H1 (cell line): ENCODE measurements around the gene NUP210. TPM values are rescaled to one million over a fixed set of nuclear protein-coding genes. Genes with fewer than 3 reads are reported as not detected.

ENCODE experiments used
- CTCF ChIA-PET: fragments of 300-600 bp; sonication (Branson Sonifier 250); formaldehyde crosslinking; loops from one replicate; lab custom pipeline; 2021; ENCODE audit not compliant: partially characterized antibody; lab: Charles Lee
- POLR2A ChIA-PET: fragments of 300-600 bp; sonication (Branson Sonifier 250); formaldehyde crosslinking; loops from one replicate; lab custom pipeline; 2021; ENCODE audit warnings: inconsistent platforms; ENCODE audit not compliant: partially characterized antibody; lab: Charles Lee
- DNase-seq, 2 experiments: peaks; one replicate each; pipeline versions ENCODE4 v3.0.0 to v3.0.0-alpha.2; 2010 to 2022; ENCODE audit warnings: low spot score in 2 of 2, low read depth in 1 of 2, mixed read lengths in 1 of 2
- FAIRE-seq: peaks from 2 replicates; lab custom pipeline; 2011; peaks lifted over from hg19 to GRCh38; lab: Jason Lieb, UNC
- H2AFZ ChIP-seq: 2 replicates; pipeline ENCODE4 v1.8.1; 2012; ENCODE audit warnings: low read length, inconsistent platforms
- H2AK5ac ChIP-seq: 2 replicates; pipeline ENCODE4 v1.6.1; 2013; ENCODE audit warnings: low read depth, low read length
- H2BK120ac ChIP-seq: replicated peaks from 2 replicates; pipeline ENCODE3; 2013; ENCODE audit warnings: low read depth, low read length, inconsistent platforms
- H2BK12ac ChIP-seq: 2 replicates; pipeline ENCODE4 v1.6.1; 2013; ENCODE audit warnings: low read depth, low read length
- H2BK15ac ChIP-seq: 2 replicates; pipeline ENCODE4 v1.6.1; 2013; ENCODE audit warnings: low read length
- H2BK20ac ChIP-seq: 2 replicates; pipeline ENCODE4 v1.6.1; 2013; ENCODE audit warnings: low read length
- H2BK5ac ChIP-seq: 2 replicates; pipeline ENCODE4 v1.6.1; 2013; ENCODE audit warnings: low read depth, low read length
- H3K14ac ChIP-seq: 2 replicates; pipeline ENCODE4 v1.6.1; 2013; ENCODE audit warnings: inconsistent platforms; ENCODE audit not compliant: insufficient read length
- H3K18ac ChIP-seq: 2 replicates; pipeline ENCODE4 v1.6.1; 2013; ENCODE audit warnings: low read length; ENCODE audit errors: extremely low read depth
- H3K23ac ChIP-seq: 2 replicates; pipeline ENCODE4 v1.6.1; 2013; ENCODE audit warnings: inconsistent platforms; ENCODE audit not compliant: insufficient read length
- H3K23me2 ChIP-seq: 2 replicates; pipeline ENCODE4 v1.6.1; 2013; ENCODE audit warnings: low read depth, low read length
- H3K27ac ChIP-seq: 2 replicates; pipeline ENCODE4 v1.6.1; 2011; ENCODE audit warnings: low read depth, low read length, inconsistent platforms
- H3K27me3 ChIP-seq, 4 experiments: replicated peaks in 1 of 4; 1 replicate in 1 of 4; 2 replicates in 3 of 4; pipeline versions ENCODE4 v1.6.1 to v1.8.1; 2011 to 2013; ENCODE audit warnings: low read length in 3 of 4, mild to moderate bottlenecking in 3 of 4, inconsistent platforms in 2 of 4, mixed read lengths in 2 of 4, moderate library complexity in 1 of 4; ENCODE audit not compliant: control insufficient read depth in 3 of 4, insufficient read depth in 3 of 4; ENCODE audit errors: extremely low read depth in 1 of 4
- H3K36me3 ChIP-seq, 4 experiments: 2 replicates each; pipeline versions ENCODE4 v1.6.1 to v1.8.1; 2011 to 2013; ENCODE audit warnings: mild to moderate bottlenecking in 4 of 4, low read length in 3 of 4, moderate library complexity in 2 of 4, control low read depth in 1 of 4, inconsistent platforms in 1 of 4; ENCODE audit not compliant: insufficient read depth in 4 of 4, control insufficient read depth in 2 of 4
- H3K4ac ChIP-seq: replicated peaks from 2 replicates; pipeline ENCODE3; 2013; ENCODE audit warnings: low read length, low read depth, mixed read lengths, inconsistent platforms; ENCODE audit not compliant: insufficient read length
- H3K4me1 ChIP-seq, 4 experiments: replicated peaks in 1 of 4; 1 replicate in 1 of 4; 2 replicates in 3 of 4; pipeline versions ENCODE4 v1.6.1 to v1.8.1; 2011 to 2013; ENCODE audit warnings: low read length in 3 of 4, inconsistent platforms in 2 of 4, mixed read lengths in 1 of 4; ENCODE audit not compliant: insufficient read depth in 4 of 4, control insufficient read depth in 3 of 4
- H3K4me2 ChIP-seq, 2 experiments: 2 replicates each; pipeline versions ENCODE4 v1.6.1 to v1.8.1; 2011 to 2013; ENCODE audit warnings: low read depth in 2 of 2, low read length in 2 of 2, control low read depth in 1 of 2, inconsistent platforms in 1 of 2, mild to moderate bottlenecking in 1 of 2; ENCODE audit not compliant: insufficient read depth in 1 of 2
- H3K4me3 ChIP-seq, 4 experiments: fragments of 200-600, 300-600 bp in 1 of 4; sonication (generic), shearing (Covaris generic), sonication (Bioruptor Twin) in 1 of 4; 2 replicates each; pipeline versions ENCODE4 v1.5.1 to v1.8.1; 2011 to 2016; ENCODE audit warnings: low read length in 4 of 4, low read depth in 3 of 4, control low read depth in 2 of 4, inconsistent platforms in 2 of 4, mild to moderate bottlenecking in 2 of 4, mixed read lengths in 1 of 4, moderate library complexity in 1 of 4; ENCODE audit not compliant: insufficient read depth in 2 of 4; ENCODE audit errors: extremely low read depth in 1 of 4
- H3K56ac ChIP-seq: replicated peaks from 2 replicates; pipeline ENCODE3; 2013; ENCODE audit warnings: low read depth, mild to moderate bottlenecking, mixed read lengths, low read length, inconsistent platforms; ENCODE audit not compliant: insufficient read length
- H3K79me1 ChIP-seq: 2 replicates; pipeline ENCODE4 v1.6.1; 2013; ENCODE audit warnings: low read depth, low read length, control low read depth
- H3K79me2 ChIP-seq, 2 experiments: 2 replicates each; pipeline versions ENCODE4 v1.6.1 to v1.8.1; 2012 to 2013; ENCODE audit warnings: low read length in 2 of 2, mild to moderate bottlenecking in 2 of 2, inconsistent platforms in 1 of 2; ENCODE audit not compliant: insufficient read depth in 2 of 2, control insufficient read depth in 1 of 2
- H3K9ac ChIP-seq, 4 experiments: replicated peaks in 1 of 4; 1 replicate in 1 of 4; 2 replicates in 3 of 4; pipeline versions ENCODE4 v1.6.1 to v1.8.1; 2011 to 2013; ENCODE audit warnings: low read depth in 3 of 4, low read length in 3 of 4, control low read depth in 2 of 4, mild to moderate bottlenecking in 2 of 4, moderate library complexity in 2 of 4, inconsistent platforms in 1 of 4; ENCODE audit errors: extremely low read depth in 1 of 4
- H3K9me3 ChIP-seq, 2 experiments: 2 replicates each; pipeline versions ENCODE4 v1.6.1 to v1.8.1; 2012 to 2013; ENCODE audit warnings: mild to moderate bottlenecking in 2 of 2, moderate library complexity in 2 of 2, control low read depth in 1 of 2, inconsistent platforms in 1 of 2, low read depth in 1 of 2, low read length in 1 of 2, mixed read lengths in 1 of 2; ENCODE audit not compliant: insufficient read depth in 2 of 2
- H4K20me1 ChIP-seq, 2 experiments: replicated peaks in 1 of 2; 2 replicates each; pipeline versions ENCODE3 to v1.8.1; 2011 to 2013; ENCODE audit warnings: inconsistent platforms in 2 of 2, low read length in 2 of 2, mild to moderate bottlenecking in 1 of 2; ENCODE audit not compliant: insufficient read depth in 2 of 2, control insufficient read depth in 1 of 2
- H4K5ac ChIP-seq: 2 replicates; pipeline ENCODE4 v1.6.1; 2013; ENCODE audit warnings: low read length, low read depth, mixed read lengths, inconsistent platforms; ENCODE audit not compliant: insufficient read length
- H4K8ac ChIP-seq: 2 replicates; pipeline ENCODE4 v1.8.0; 2013; ENCODE audit warnings: mild to moderate bottlenecking, moderate library complexity, low read length, inconsistent platforms; ENCODE audit not compliant: insufficient read depth; ENCODE audit errors: extremely low read depth
- H4K91ac ChIP-seq: replicated peaks from 2 replicates; pipeline ENCODE3; 2013; ENCODE audit warnings: low read length, mixed read lengths, inconsistent platforms; ENCODE audit not compliant: insufficient read length
- CEBPB ChIP-seq: IDR thresholded peaks from 2 replicates; pipeline ENCODE4 v1.6.1; 2012; ENCODE audit warnings: low read depth, low read length
- CTCF ChIP-seq, 3 experiments: IDR thresholded peaks; 1 replicate in 2 of 3; 2 replicates in 1 of 3; pipeline versions ENCODE4 v1.5.1 to v1.6.1; 2011; ENCODE audit warnings: low read length in 3 of 3, mild to moderate bottlenecking in 3 of 3, inconsistent platforms in 2 of 3, low read depth in 1 of 3, moderate library complexity in 1 of 3; ENCODE audit not compliant: insufficient read depth in 1 of 3; ENCODE audit errors: control extremely low read depth in 1 of 3
- GTF2F1 ChIP-seq: IDR thresholded peaks from 2 replicates; pipeline ENCODE4 v1.6.1; 2012; ENCODE audit warnings: low read depth, low read length, improper control_type of control experiment, borderline replicate concordance
- NRF1 ChIP-seq: IDR thresholded peaks from 2 replicates; pipeline ENCODE4 v1.6.1; 2011; ENCODE audit warnings: mild to moderate bottlenecking, low read depth, low read length, improper control_type of control experiment
- PHF8 ChIP-seq: fragments of 200-600 bp; sonication (generic); conservative IDR thresholded peaks from 2 replicates; pipeline ENCODE4 v1.7.1; 2012; ENCODE audit warnings: low read depth, mild to moderate bottlenecking, inconsistent platforms, low read length, moderate library complexity
- TCF12 ChIP-seq: IDR thresholded peaks from 2 replicates; pipeline ENCODE4 v1.6.1; 2011; ENCODE audit warnings: low read depth, mild to moderate bottlenecking, low read length
- WGBS, 2 experiments: shearing (Covaris generic) in 1 of 2; methylation state at CpG; one replicate each; pipeline versions ENCODE4 v1.1.6 to v1.1.7; 2013 to 2015; ENCODE audit warnings: low lambda C conversion rate in 2 of 2, mixed read lengths in 2 of 2, inconsistent platforms in 1 of 2, low coverage in 1 of 2, missing lambda C conversion rate in 1 of 2; ENCODE audit not compliant: insufficient replicate concordance in 2 of 2, insufficient coverage in 1 of 2, insufficient read length in 1 of 2; ENCODE audit errors: extremely low coverage in 1 of 2, missing lambda C conversion rate in 1 of 2; 5-methylcytosine and 5-hydroxymethylcytosine counted together
- polyA plus RNA-seq, 7 experiments: library from polyadenylated mRNA; depleted of rRNA in 3 of 7; stranded (reverse) in 5 of 7; unstranded in 2 of 7; fragments of >200 nt in 5 of 7; fragments of 200-250 nt in 2 of 7; gene quantifications; 1 replicate in 5 of 7; 2 replicates in 1 of 7; 4 replicates in 1 of 7; pipeline versions ENCODE4 v1.2.1 to v1.2.3, GENCODE V29; 2011 to 2013; ENCODE audit warnings: missing spikeins in 2 of 7, mixed read lengths in 2 of 7
- total RNA-seq: library from RNA; stranded (reverse); fragmentation: NEBNext Ultra II Directional; extraction: Animal tissue kit (Norgen Biotek cat#: 25700); gene quantifications from 2 replicates; pipeline ENCODE4 v1.2.1, GENCODE V29; 2021

Gene NUP210
- total and polyA plus RNA-seq, 2 of the 8 experiments (the other 6 are each of a cell fraction or from before 2014, with no cell fraction given) = 51.0 to 53.7 TPM

GRCh38 chr3:13403213-13403819 is 16.8 kb downstream of the NUP210 start:
- TF ChIP-seq PHF8 (no peak), GTF2F1 (no peak), CEBPB (no peak), CTCF (IDR thresholded peaks at IDR 0.05; ENCODE audit: control extremely low read depth in 1 of 3, insufficient read depth in 1 of 3, low read depth in 1 of 3, low read length in 3 of 3) (peak; percentile 7 to 30 (median 19); a peak in 2 of 4 replicates), NRF1 (no peak), TCF12 (no peak)
- Histone ChIP-seq H3K27ac (0 out of 2 replicates have a peak overlapping the region, but pooled peaks have one; percentile 1), H3K23me2 (0 out of 2 replicates have a peak, but pooled peaks cover 2% of the 10 kb centered on the region), H3K4ac (no peak overlapping the region), H4K8ac (no peak overlapping the region; the same call in 1 of the 2 replicates), H4K91ac (no peak overlapping the region), H4K5ac (no peak overlapping the region), H3K4me1 (peaks cover 0 to 3% (median 0%) of the 10 kb centered on the region in 4 experiments; a peak in 1 of 7 replicates), H3K27me3 (no peaks in the 10 kb centered on the region), H4K20me1 (peaks cover 6 to 11% of the 10 kb centered on the region in 2 experiments), H3K56ac (no peak overlapping the region), H3K14ac (no peak overlapping the region), H3K9me3 (peaks cover 0 to 2% of the 10 kb centered on the region in 2 experiments; a peak in 2 of 4 replicates), H3K9ac (no peak overlapping the region), H3K4me3 (no peak overlapping the region), H2BK120ac (no peak overlapping the region), H2BK12ac (0 out of 2 replicates have a peak overlapping the region, but pooled peaks have one; percentile 17), H3K79me2 (peaks cover 0 to 51% of the 10 kb centered on the region in 2 experiments; a peak in 3 of 4 replicates), H2BK5ac (no peak overlapping the region; the same call in 1 of the 2 replicates), H3K4me2 (no peak overlapping the region), H3K18ac (no peak overlapping the region; the same call in 1 of the 2 replicates), H3K79me1 (peaks cover 12% of the 10 kb centered on the region), H3K23ac (no peak overlapping the region), H2AK5ac (0 out of 2 replicates have a peak overlapping the region, but pooled peaks have one; percentile 39), H3K36me3 (no peaks in the 10 kb centered on the region), H2AFZ (no peak overlapping the region), H2BK20ac (no peak overlapping the region), H2BK15ac (no peak overlapping the region)
- CTCF ChIA-PET = interaction anchor here (0.6 to 8.5 kb wide), 7 partner anchors 12 to 311 kb away, joined by 3 to 77 read pairs (median 4); partner anchors contain the start of gene NUP210
- POLR2A ChIA-PET = interaction anchor here (0.8 kb wide), 1 partner anchor 76 kb away, joined by 3 read pairs; no protein-coding TSS in a partner anchor
- DNase-seq = no peak
- WGBS, 2 experiments = 87% methylated on average over 9 of the region's 9 CpGs; no CpG with 5 or more reads in 1 of the 2 experiments
- no peak for FAIRE-seq
